Adipose tissue (tissue), 3 donors: Measurements from ENCODE around the gene ANO3. TPM values are rescaled to one million over a fixed set of nuclear protein-coding genes. Genes with fewer than 3 reads are reported as not detected.

Experiments used
- H3K27ac ChIP-seq: one replicate; pipeline ENCODE4 v1.5.1; 2013; ENCODE audit warnings: low read depth, low read length
- WGBS, 3 donors: extraction: QIAGEN DNeasy Blood & Tissue Kit; methylation state at CpG; one replicate each; pipeline ENCODE4 v1.1.7; 2013; 5-methylcytosine and 5-hydroxymethylcytosine counted together
- polyA plus RNA-seq, 3 donors: library from polyadenylated mRNA; stranded (reverse); fragments of 200-250 nt; gene quantifications; one replicate each; pipeline ENCODE4 v1.2.3, GENCODE V29; 2013
- donor health status: healthy with polysubstance abuse.
- donor health status: Bipolar disorder and iron deficiency.
- donor health status: healthy.

Gene ANO3
- polyA plus RNA-seq, 3 donors = 0.11 to 0.41 (median 0.24) TPM

- no peak overlapping the region for H3K27ac ChIP-seq
- WGBS, 3 donors = 86 to 88% (median 86%) methylated on average over 2 of the region's 2 CpGs
Observed at GRCh38 chr11:26655287-26655686, 323.4 kb downstream of the ANO3 start.

- WGBS, 3 donors = 49 to 75% (median 62%) methylated on average over 1 of the region's 1 CpG
- no peak overlapping the region for H3K27ac ChIP-seq
Observed at GRCh38 chr11:26662916-26663315, 331.0 kb downstream of the ANO3 start.

GRCh38 chr11:26665036-26665435 is 333.1 kb downstream of the ANO3 start:
- 58 to 73% (median 65%) methylated on average over 2 of the region's 2 CpGs for whole genome bisulfite sequencing, 3 donors
- no peak overlapping the region for H3K27ac ChIP-seq

- 66 to 75% (median 75%) methylated on average over 1 of the region's 1 CpG for WGBS, 3 donors
Observed at GRCh38 chr11:26665946-26666345, 334.0 kb downstream of the ANO3 start.

GRCh38 chr11:26675233-26675928 is 343.5 kb downstream of the ANO3 start:
- WGBS, 3 donors = 54 to 62% (median 56%) methylated on average over 2 of the region's 2 CpGs
- no peak overlapping the region for H3K27ac ChIP-seq

More at GRCh38 chr11:26665946-26666345, 334.0 kb downstream of the ANO3 start:
- H3K27ac ChIP-seq = no peak overlapping the region

- WGBS, 3 donors = 67 to 71% (median 68%) methylated on average over 2 of the region's 2 CpGs
- H3K27ac ChIP-seq = no peak overlapping the region
Observed at GRCh38 chr11:26676641-26677040, 344.7 kb downstream of the ANO3 start.

GRCh38 chr11:26677566-26677965 is 345.6 kb downstream of the ANO3 start:
- H3K27ac ChIP-seq = no peak overlapping the region

- no peak overlapping the region for H3K27ac ChIP-seq
- WGBS, 3 donors = 68 to 83% (median 78%) methylated on average over 1 of the region's 1 CpG
Observed at GRCh38 chr11:26687351-26687750, 355.4 kb downstream of the ANO3 start.

- 81 to 92% (median 81%) methylated on average over 4 of the region's 4 CpGs for WGBS, 3 donors
- H3K27ac ChIP-seq = no peak overlapping the region
Observed at GRCh38 chr11:26688701-26689100, 356.8 kb downstream of the ANO3 start.

- no peak overlapping the region for H3K27ac ChIP-seq
- WGBS, 3 donors = 40 to 86% (median 80%) methylated on average over 3 of the region's 3 CpGs
Observed at GRCh38 chr11:26696330-26696729, 364.4 kb downstream of the ANO3 start.

- 66 to 84% (median 82%) methylated on average over 2 of the region's 2 CpGs for WGBS, 3 donors
- H3K27ac ChIP-seq = no peak overlapping the region
Observed at GRCh38 chr11:26698224-26698623, 366.3 kb downstream of the ANO3 start.

GRCh38 chr11:26700574-26701235 is 368.8 kb downstream of the ANO3 start:
- WGBS, 3 donors = 67 to 84% (median 80%) methylated on average over 3 of the region's 3 CpGs
- H3K27ac ChIP-seq = no peak overlapping the region

- H3K27ac ChIP-seq = no peak overlapping the region
Observed at GRCh38 chr11:26702406-26702805, 370.5 kb downstream of the ANO3 start.

GRCh38 chr11:26703411-26704191 is 371.7 kb downstream of the ANO3 start:
- 66 to 72% (median 69%) methylated on average over 5 of the region's 5 CpGs for WGBS, 3 donors

GRCh38 chr11:26704249-26704648 is 372.3 kb downstream of the ANO3 start:
- 71 to 86% (median 81%) methylated on average over 1 of the region's 1 CpG for WGBS, 3 donors
- no peak overlapping the region for H3K27ac ChIP-seq

More at GRCh38 chr11:26703411-26704191, 371.7 kb downstream of the ANO3 start:
- no peak overlapping the region for H3K27ac ChIP-seq

- H3K27ac ChIP-seq = no peak overlapping the region
- WGBS, 3 donors = 67 to 84% (median 78%) methylated on average over 1 of the region's 1 CpG
Observed at GRCh38 chr11:26706181-26706580, 374.3 kb downstream of the ANO3 start.

- no peak overlapping the region for H3K27ac ChIP-seq
- WGBS, 3 donors = 36 to 62% (median 44%) methylated on average over 2 of the region's 2 CpGs
Observed at GRCh38 chr11:26708736-26709456, 377.0 kb downstream of the ANO3 start.

- no peak overlapping the region for H3K27ac ChIP-seq
- WGBS, 3 donors = 81 to 87% (median 87%) methylated on average over 2 of the region's 2 CpGs
Observed at GRCh38 chr11:26710489-26710888, 378.6 kb downstream of the ANO3 start.

GRCh38 chr11:26712497-26712896 is 380.6 kb downstream of the ANO3 start:
- WGBS, 3 donors = 41 to 66% (median 52%) methylated on average over 5 of the region's 5 CpGs
- no peak overlapping the region for H3K27ac ChIP-seq
